GM10847 (cell line): Measurements from ENCODE around the gene ANKRD34A.

Source experiments
- POLR2A ChIP-seq: IDR thresholded peaks from 2 replicates; pipeline ENCODE4 v1.6.1; 2011; ENCODE audit not compliant: insufficient read length; ENCODE audit errors: extremely low read depth

The ANKRD34A gene

GRCh38 chr1:145979746-145980456 lies 15.5 kb upstream of the ANKRD34A start:
- TF ChIP-seq POLR2A, result no peak

- TF ChIP-seq POLR2A, result no peak
Observed at GRCh38 chr1:145978854-145979745, 14.7 kb upstream of the ANKRD34A start.

GRCh38 chr1:145978471-145978853 lies 14.1 kb upstream of the ANKRD34A start:
- no peak for TF ChIP-seq POLR2A

- no peak for TF ChIP-seq POLR2A
Observed at GRCh38 chr1:145977486-145978470, 13.4 kb upstream of the ANKRD34A start.

GRCh38 chr1:145977016-145977415 lies 12.6 kb upstream of the ANKRD34A start:
- no peak for TF ChIP-seq POLR2A

- TF ChIP-seq POLR2A, result no peak
Observed at GRCh38 chr1:145975216-145975615, 10.8 kb upstream of the ANKRD34A start.

GRCh38 chr1:145974721-145975120 lies 10.3 kb upstream of the ANKRD34A start:
- TF ChIP-seq POLR2A, result no peak

GRCh38 chr1:145972580-145972979 lies 8.2 kb upstream of the ANKRD34A start:
- TF ChIP-seq POLR2A, result no peak

- TF ChIP-seq POLR2A, result no peak
Observed at GRCh38 chr1:145967288-145967687, 2.9 kb upstream of the ANKRD34A start.

- TF ChIP-seq POLR2A, result no peak
Observed at GRCh38 chr1:145965119-145965744, 857 bp upstream of the ANKRD34A start.

GRCh38 chr1:145963265-145964019 lies 933 bp downstream of the ANKRD34A start:
- no peak for TF ChIP-seq POLR2A

GRCh38 chr1:145962157-145963102 lies 1.9 kb downstream of the ANKRD34A start:
- no peak for TF ChIP-seq POLR2A

- TF ChIP-seq POLR2A, result no peak
Observed at GRCh38 chr1:145961425-145962156, 2.8 kb downstream of the ANKRD34A start.

GRCh38 chr1:145961109-145961424 lies 3.3 kb downstream of the ANKRD34A start:
- TF ChIP-seq POLR2A, result no peak
